ENCODE measurements around the gene COMMD4.

Gene COMMD4

DNA sequence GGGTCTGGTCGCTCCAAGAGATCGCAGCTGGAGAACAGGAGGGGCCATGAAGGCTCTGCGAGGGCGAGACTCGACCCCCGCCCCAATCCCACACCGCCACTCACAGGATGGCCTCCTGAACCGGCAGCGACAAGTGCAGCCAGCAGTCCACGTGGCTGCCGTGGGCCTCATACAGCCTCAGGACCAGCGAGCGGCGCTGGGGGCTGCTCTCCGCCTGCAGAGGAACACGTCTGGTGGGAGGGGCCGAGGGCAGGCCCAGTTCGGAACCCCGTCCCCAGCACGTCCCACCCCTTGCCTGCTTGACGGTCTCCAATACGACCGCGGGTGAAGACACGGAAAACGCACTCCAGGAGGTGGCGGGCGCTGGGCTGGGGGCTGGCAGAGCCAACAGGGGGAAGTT, 20.1 kb downstream of the COMMD4 start:
- H3K4me3 ChIP-seq = no peak overlapping the region
- DNase-seq (ENCODE audit: low spot score) = no peak
- no peak overlapping the region for H3K27ac ChIP-seq
- TF ChIP-seq CTCF (IDR thresholded peaks at IDR 0.05) = no peak

DNA sequence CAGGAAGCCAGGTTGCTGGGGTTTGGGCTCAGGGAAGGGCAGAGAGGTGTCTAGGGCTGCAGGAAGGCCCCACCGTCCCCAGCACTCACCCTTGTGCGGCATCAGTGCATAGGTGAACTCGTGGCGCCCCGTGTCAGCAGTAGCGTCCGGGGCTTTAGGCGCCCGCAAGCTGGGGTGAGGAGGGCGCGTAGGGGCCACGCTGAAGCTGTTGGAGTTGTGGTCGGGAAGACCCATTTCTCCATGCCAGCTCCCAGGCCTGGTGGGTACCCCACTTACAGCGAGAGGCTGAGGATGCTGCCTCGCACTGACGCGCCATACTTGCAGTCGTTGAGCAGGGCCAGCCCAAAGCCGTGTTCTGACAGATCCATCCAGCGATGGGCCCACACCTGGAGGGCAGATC, 20.7 kb downstream of the COMMD4 start:
- Histone ChIP-seq H3K4me3 (no peak overlapping the region), H3K27ac (no peak overlapping the region)
- DNase-seq (ENCODE audit: low spot score) = no peak
- no peak for TF ChIP-seq CTCF (IDR thresholded peaks at IDR 0.05)

DNA sequence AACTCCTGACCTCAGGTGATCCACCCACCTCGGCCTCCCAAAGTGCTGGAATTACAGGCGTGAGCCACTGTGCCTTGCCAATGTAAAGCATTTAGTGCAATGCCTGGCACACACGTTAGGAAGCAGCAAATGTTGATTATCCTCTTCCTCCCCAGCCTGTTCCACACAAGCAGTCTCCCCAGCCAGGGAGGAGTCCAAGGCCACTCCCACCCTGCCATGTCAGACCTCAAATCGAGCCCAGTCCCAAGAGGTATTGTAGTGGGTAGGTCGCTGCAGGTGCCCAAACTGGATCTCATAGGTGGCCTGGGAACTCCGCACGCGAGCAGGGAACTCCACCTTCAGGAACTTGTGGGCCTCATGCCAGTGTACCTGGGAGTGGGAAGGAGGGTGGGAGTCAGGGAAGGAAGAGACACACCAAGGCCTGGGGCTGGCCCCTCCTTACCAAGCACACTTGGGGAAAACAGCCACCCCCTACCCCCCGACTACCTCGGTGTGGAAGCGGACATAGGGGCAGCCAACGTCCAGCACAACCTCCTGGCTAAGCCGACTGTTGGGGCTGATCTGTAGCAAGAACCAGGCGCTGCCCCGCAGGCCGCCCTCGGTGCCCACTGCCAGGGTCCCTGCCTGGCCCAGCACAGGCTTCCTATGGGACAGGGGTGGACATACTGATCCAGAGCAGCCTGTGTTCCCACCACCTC, 22.3 kb downstream of the COMMD4 start:
- no peak for TF ChIP-seq CTCF (IDR thresholded peaks at IDR 0.05)
- H3K4me3 ChIP-seq = no peak overlapping the region
- H3K27ac ChIP-seq = no peak overlapping the region
- DNase-seq (ENCODE audit: low spot score) = no peak

- DNase-seq (ENCODE audit: low spot score) = no peak
- Histone ChIP-seq H3K27ac (no peak overlapping the region), H3K4me3 (no peak overlapping the region)
- no peak for TF ChIP-seq CTCF (IDR thresholded peaks at IDR 0.05)
Observed at GRCh38 chr15:75358771-75359536, 23.1 kb downstream of the COMMD4 start.

GRCh38 chr15:75359537-75360250, 23.8 kb downstream of the COMMD4 start:
- TF ChIP-seq CTCF (IDR thresholded peaks at IDR 0.05) = no peak
- Histone ChIP-seq H3K4me3 (no peak overlapping the region), H3K27ac (no peak overlapping the region)
- DNase-seq (ENCODE audit: low spot score) = no peak

DNA sequence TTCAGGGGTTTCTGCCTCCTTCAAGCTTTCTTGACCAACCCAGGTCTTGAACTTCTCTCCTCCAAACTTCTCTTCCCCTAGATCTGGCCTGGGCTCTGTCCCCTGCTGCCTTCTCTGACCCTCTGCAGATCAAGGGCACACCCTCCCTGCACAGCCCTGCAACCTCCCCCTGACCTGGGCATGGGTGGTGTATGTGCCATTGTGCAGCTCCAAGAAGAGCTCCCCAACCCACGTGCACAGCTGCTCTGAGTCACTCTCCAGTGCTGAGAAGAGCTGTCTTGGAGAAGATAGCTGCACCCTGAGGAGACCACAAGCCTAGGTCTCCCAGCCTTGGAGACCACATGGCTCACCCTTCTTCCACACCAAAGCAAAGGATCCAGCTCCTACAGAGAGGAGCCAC, 24.5 kb downstream of the COMMD4 start:
- H3K27ac ChIP-seq = no peak overlapping the region
- H3K4me3 ChIP-seq = no peak overlapping the region
- DNase-seq (ENCODE audit: low spot score) = no peak

More for the DNA sequence above, 24.5 kb downstream of the COMMD4 start:
- TF ChIP-seq CTCF (IDR thresholded peaks at IDR 0.05) = no peak
